Panc1 (cell line): ENCODE measurements around the gene DUSP15. TPM values are rescaled to one million over a fixed set of nuclear protein-coding genes. Genes with fewer than 3 reads are reported as not detected.

ENCODE experiments used
- ATAC-seq: fragments of 200-7000 bp; cut with Tn5 transposase; 2 replicates; pipeline ENCODE4 v1.9.1; 2020; ENCODE audit warnings: mild to moderate bottlenecking, moderate library complexity
- BruUV-seq: library from RNA; stranded (reverse); fragments of 400-500 nt; replicated peaks from 2 replicates; lab custom pipeline; 2021; lab: Mats Ljungman, UMichigan
- CTCF ChIA-PET: fragments of 300-600 bp; sonication (Branson Sonifier 250); formaldehyde crosslinking; loops from one replicate; lab custom pipeline; 2022; ENCODE audit warnings: antibody characterized with exemption; lab: Charles Lee
- POLR2A ChIA-PET: fragments of 300-600 bp; sonication (Branson Sonifier 250); formaldehyde crosslinking; loops from one replicate; lab custom pipeline; 2022; ENCODE audit warnings: antibody characterized with exemption; lab: Charles Lee
- DNase-seq: peaks from one replicate; pipeline ENCODE4 v3.0.0-alpha.2; 2010; ENCODE audit warnings: low read depth, low spot score
- H3K27ac ChIP-seq: 2 replicates; pipeline ENCODE4 v1.5.1; 2011; ENCODE audit warnings: mild to moderate bottlenecking, low read length, inconsistent platforms
- H3K27me3 ChIP-seq: fragments of 200-500 bp; sonication (Bioruptor generic); 2 replicates; pipeline ENCODE4 v1.6.0; 2014; ENCODE audit warnings: low read length, inconsistent platforms; ENCODE audit not compliant: control insufficient read depth, insufficient read depth
- H3K36me3 ChIP-seq: fragments of 200-500 bp; sonication (Bioruptor generic); 2 replicates; pipeline ENCODE4 v1.5.1; 2014; ENCODE audit warnings: inconsistent platforms, mild to moderate bottlenecking, low read length, moderate library complexity; ENCODE audit not compliant: control insufficient read depth, insufficient read depth
- H3K4me1 ChIP-seq: 2 replicates; pipeline ENCODE4 v1.5.1; 2011; ENCODE audit warnings: inconsistent platforms, mild to moderate bottlenecking, low read length, moderate library complexity; ENCODE audit not compliant: control insufficient read depth, insufficient read depth
- H3K4me3 ChIP-seq, 2 experiments: 2 replicates each; pipeline ENCODE4 v1.5.1; 2011 to 2012; ENCODE audit warnings: low read depth in 2 of 2, low read length in 2 of 2, mild to moderate bottlenecking in 2 of 2, inconsistent platforms in 1 of 2, moderate library complexity in 1 of 2
- H3K9me3 ChIP-seq: fragments of 200-500 bp; sonication (Bioruptor generic); 2 replicates; pipeline ENCODE4 v1.5.1; 2014; ENCODE audit warnings: low read depth, mild to moderate bottlenecking, inconsistent platforms, low read length, moderate library complexity; ENCODE audit not compliant: control insufficient read depth, insufficient read depth
- CTCF ChIP-seq: fragments of 450-650 bp; IDR thresholded peaks from 2 replicates; pipeline ENCODE4 v1.5.1; 2017; ENCODE audit warnings: mild to moderate bottlenecking
- POLR2AphosphoS5 ChIP-seq: IDR thresholded peaks from 2 replicates; pipeline ENCODE4 v1.6.1; 2012; ENCODE audit warnings: mild to moderate bottlenecking, low read depth, low read length, moderate library complexity
- SIN3A ChIP-seq: IDR thresholded peaks from 2 replicates; pipeline ENCODE4 v1.6.1; 2012; ENCODE audit warnings: low read depth, mild to moderate bottlenecking, low read length, moderate library complexity, borderline replicate concordance; ENCODE audit not compliant: insufficient read depth
- TCF7L2 ChIP-seq: IDR thresholded peaks from 2 replicates; pipeline ENCODE4 v1.6.1; 2011; ENCODE audit warnings: mild to moderate bottlenecking, low read depth, low read length, inconsistent platforms
- in situ Hi-C: cut with HindIII; loops from 2 replicates; pipeline ENCODE4 v1.10.0; 2016; ENCODE audit warnings: low sequenced_read_pairs, low pct_unique_long_range_greater_than_20kb
- intact Hi-C: fragments of 100-400 bp; cut with micrococcal nuclease; formaldehyde crosslinking; loops from one replicate; pipeline ENCODE4 v1.10.0; 2022; ENCODE audit not compliant: unreplicated experiment
- total RNA-seq: library from RNA; stranded (reverse); gene quantifications from one replicate; pipeline ENCODE4 v1.2.1, GENCODE V29; 2021; ENCODE audit not compliant: unreplicated experiment
- TF ChIP-seq, protein P1 (sequence below), 2 experiments: IDR thresholded peaks; 2 replicates each; pipeline ENCODE4 v1.6.1; 2011 to 2012; ENCODE audit warnings: low read depth in 2 of 2, control low read depth in 1 of 2, low read length in 1 of 2, mild to moderate bottlenecking in 1 of 2, moderate library complexity in 1 of 2; ENCODE audit not compliant: insufficient read depth in 1 of 2

Gene DUSP15
- total RNA-seq, 1 experiment from 2014 or later = 23.6 TPM

DNA sequence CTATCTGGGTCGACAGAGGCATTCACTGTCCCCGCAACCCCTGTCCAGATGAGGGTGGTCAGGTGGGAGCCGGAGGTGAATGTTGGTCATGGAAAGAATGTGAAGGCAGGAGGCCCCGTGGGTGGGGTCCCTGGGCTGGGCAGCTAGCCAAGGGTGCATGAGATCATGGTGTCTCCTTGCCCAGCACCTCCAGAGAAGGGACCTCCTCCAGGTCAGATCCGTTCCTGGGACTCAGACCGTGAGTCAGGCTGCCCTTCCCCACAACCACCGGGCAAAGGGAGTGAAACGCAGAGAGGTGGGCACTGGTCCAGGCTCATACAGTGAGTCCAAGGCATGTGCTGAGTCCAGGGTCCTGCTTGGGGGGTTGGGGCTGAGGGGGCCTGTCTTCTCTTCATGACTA is 28.4 kb downstream of the DUSP15 start:
- Histone ChIP-seq H3K27me3 (no peaks in the 10 kb centered on the region), H3K4me1 (peaks cover 79% of the 10 kb centered on the region), H3K4me3 (peak overlapping the region in 1 of 2 experiments; percentile 20; a peak in 1 of 4 replicates), H3K27ac (peak overlapping the region; percentile 84), H3K36me3 (no peaks in the 10 kb centered on the region), H3K9me3 (no peaks in the 10 kb centered on the region)
- no TSS peak for BruUV-seq
- ChIA-PET POLR2A (no interaction called here), CTCF (no interaction called here)
- in situ Hi-C loops = no loop called here
- TF ChIP-seq, protein P1, sequence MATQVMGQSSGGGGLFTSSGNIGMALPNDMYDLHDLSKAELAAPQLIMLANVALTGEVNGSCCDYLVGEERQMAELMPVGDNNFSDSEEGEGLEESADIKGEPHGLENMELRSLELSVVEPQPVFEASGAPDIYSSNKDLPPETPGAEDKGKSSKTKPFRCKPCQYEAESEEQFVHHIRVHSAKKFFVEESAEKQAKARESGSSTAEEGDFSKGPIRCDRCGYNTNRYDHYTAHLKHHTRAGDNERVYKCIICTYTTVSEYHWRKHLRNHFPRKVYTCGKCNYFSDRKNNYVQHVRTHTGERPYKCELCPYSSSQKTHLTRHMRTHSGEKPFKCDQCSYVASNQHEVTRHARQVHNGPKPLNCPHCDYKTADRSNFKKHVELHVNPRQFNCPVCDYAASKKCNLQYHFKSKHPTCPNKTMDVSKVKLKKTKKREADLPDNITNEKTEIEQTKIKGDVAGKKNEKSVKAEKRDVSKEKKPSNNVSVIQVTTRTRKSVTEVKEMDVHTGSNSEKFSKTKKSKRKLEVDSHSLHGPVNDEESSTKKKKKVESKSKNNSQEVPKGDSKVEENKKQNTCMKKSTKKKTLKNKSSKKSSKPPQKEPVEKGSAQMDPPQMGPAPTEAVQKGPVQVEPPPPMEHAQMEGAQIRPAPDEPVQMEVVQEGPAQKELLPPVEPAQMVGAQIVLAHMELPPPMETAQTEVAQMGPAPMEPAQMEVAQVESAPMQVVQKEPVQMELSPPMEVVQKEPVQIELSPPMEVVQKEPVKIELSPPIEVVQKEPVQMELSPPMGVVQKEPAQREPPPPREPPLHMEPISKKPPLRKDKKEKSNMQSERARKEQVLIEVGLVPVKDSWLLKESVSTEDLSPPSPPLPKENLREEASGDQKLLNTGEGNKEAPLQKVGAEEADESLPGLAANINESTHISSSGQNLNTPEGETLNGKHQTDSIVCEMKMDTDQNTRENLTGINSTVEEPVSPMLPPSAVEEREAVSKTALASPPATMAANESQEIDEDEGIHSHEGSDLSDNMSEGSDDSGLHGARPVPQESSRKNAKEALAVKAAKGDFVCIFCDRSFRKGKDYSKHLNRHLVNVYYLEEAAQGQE (IDR thresholded peaks at IDR 0.05; ENCODE audit: insufficient read depth in 1 of 2, low read depth in 2 of 2, low read length in 1 of 2) = no peak
- 0 out of 2 replicates have a peak, but pooled peaks have one; percentile 35 for TF ChIP-seq POLR2AphosphoS5
- intact Hi-C loops = no loop called here
- ATAC-seq (peak; percentile 41), DNase-seq (no peak)

DNA sequence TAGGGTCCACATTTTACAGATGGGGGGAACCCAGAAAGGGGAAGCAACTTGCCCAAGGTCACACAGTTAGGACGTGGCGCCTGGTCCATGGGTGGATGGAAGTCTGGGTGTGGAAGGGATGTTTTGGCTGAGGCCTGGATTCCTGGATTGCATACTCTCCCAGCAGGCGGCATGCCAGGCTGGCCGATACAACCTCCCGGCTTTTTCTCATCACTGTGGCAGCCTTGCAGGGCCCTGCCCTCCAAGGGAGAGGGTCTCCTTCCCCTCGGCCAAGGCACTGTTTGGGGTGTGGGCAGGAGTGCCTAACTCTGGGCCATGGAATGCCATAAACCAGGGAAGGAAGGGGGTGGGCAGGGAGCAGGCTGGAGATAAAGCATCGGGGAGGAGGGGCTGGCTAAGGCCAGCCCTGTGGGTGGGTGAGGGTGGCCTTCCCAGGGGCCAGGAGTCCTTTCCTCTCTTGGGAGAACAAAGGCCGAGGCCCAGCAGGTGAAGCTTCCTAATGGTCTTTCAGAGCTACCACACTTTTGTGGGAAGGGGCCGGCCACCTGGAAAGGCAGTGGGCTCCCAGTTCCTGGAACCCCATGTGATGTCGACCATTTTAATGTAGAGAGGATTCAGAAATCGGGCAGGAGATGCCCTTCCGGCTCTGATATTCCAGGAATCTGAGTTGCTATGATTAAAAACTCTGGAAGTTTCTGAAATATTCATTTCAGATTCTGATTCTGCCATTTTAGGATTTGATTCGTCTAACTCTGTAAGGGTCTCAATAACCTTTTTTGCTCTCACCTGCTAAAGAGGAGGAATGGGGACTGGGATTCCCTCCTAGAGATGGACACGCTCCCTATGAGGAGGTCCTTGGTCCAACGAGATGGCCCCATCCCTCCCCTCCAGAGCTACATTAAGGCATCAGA is 29.2 kb downstream of the DUSP15 start:
- H3K27ac ChIP-seq = peak overlapping the region; percentile 84
- no peak for TF ChIP-seq TCF7L2
- 0 out of 2 replicates have a peak, but pooled peaks have one; percentile 31 for TF ChIP-seq SIN3A
- no peak for DNase-seq
- no TSS peak for BruUV-seq
- H3K27me3 ChIP-seq = no peaks in the 10 kb centered on the region
- no peak for ATAC-seq
- H3K4me3 ChIP-seq = no peak overlapping the region
- in situ Hi-C loops = no loop called here
- H3K36me3 ChIP-seq = no peaks in the 10 kb centered on the region
- peaks cover 87% of the 10 kb centered on the region for H3K4me1 ChIP-seq
- intact Hi-C loops = no loop called here
- ChIA-PET CTCF (no interaction called here), POLR2A (no interaction called here)
- H3K9me3 ChIP-seq = no peaks in the 10 kb centered on the region

- DNase-seq = no peak
- Histone ChIP-seq H3K36me3 (no peaks in the 10 kb centered on the region), H3K27me3 (no peaks in the 10 kb centered on the region), H3K4me3 (no peak overlapping the region), H3K4me1 (peaks cover 92% of the 10 kb centered on the region), H3K9me3 (no peaks in the 10 kb centered on the region), H3K27ac (peak overlapping the region; percentile 60)
- intact Hi-C loops = no loop called here
- CTCF ChIA-PET = no interaction called here
- ATAC-seq = no peak
- POLR2A ChIA-PET = no interaction called here
- BruUV-seq = no TSS peak
- TF ChIP-seq CTCF = no peak
- no peak for TF ChIP-seq TCF7L2
- TF ChIP-seq SIN3A = no peak
- no peak; the same call in 1 of the 2 replicates for TF ChIP-seq POLR2AphosphoS5
- TF ChIP-seq, protein P1 (IDR thresholded peaks at IDR 0.05; ENCODE audit: insufficient read depth in 1 of 2, low read depth in 2 of 2, low read length in 1 of 2) = no peak
- in situ Hi-C loops = no loop called here
Observed at GRCh38 chr20:31839782-31840487, 30.4 kb downstream of the DUSP15 start.
